Mesenchymal stem cell (in vitro differentiated cells and primary cell): ENCODE measurements around the gene MUCL3.

ENCODE experiments used
- DNase-seq: peaks from one replicate; pipeline ENCODE4 v3.0.0-alpha.2; 2013
- H2AFZ ChIP-seq: one replicate; pipeline ENCODE4 v1.6.1; 2013; ENCODE audit warnings: low read depth, mild to moderate bottlenecking, control low read depth, inconsistent platforms, low read length, moderate library complexity
- H2AK5ac ChIP-seq: 2 replicates; pipeline ENCODE4 v1.6.1; 2013; ENCODE audit warnings: low read length, moderate library complexity, mild to moderate bottlenecking, inconsistent platforms; ENCODE audit not compliant: severe bottlenecking
- H2BK120ac ChIP-seq: one replicate; pipeline ENCODE4 v1.6.1; 2013; ENCODE audit warnings: low read depth, mild to moderate bottlenecking, inconsistent platforms, low read length, moderate library complexity
- H2BK12ac ChIP-seq, 2 experiments: one replicate each; pipeline ENCODE4 v1.6.1; 2013; ENCODE audit warnings: inconsistent platforms in 2 of 2, low read length in 2 of 2, mild to moderate bottlenecking in 2 of 2, moderate library complexity in 2 of 2, control low read depth in 1 of 2
- H2BK15ac ChIP-seq: one replicate; pipeline ENCODE4 v1.6.1; 2013; ENCODE audit warnings: mild to moderate bottlenecking, low read depth, inconsistent platforms; ENCODE audit not compliant: poor library complexity, severe bottlenecking
- H2BK5ac ChIP-seq: 2 replicates; pipeline ENCODE4 v1.6.1; 2013; ENCODE audit warnings: low read depth, mild to moderate bottlenecking, low read length, control low read depth, inconsistent platforms; ENCODE audit not compliant: poor library complexity, severe bottlenecking
- H3K14ac ChIP-seq, 2 experiments: one replicate each; pipeline ENCODE4 v1.6.1; 2013; ENCODE audit warnings: inconsistent platforms in 2 of 2, low read length in 2 of 2, control low read depth in 1 of 2, mild to moderate bottlenecking in 1 of 2, moderate library complexity in 1 of 2
- H3K18ac ChIP-seq, 2 experiments: one replicate each; pipeline ENCODE4 v1.6.1; 2013; ENCODE audit warnings: inconsistent platforms in 2 of 2, low read length in 2 of 2, control low read depth in 1 of 2, low read depth in 1 of 2, mild to moderate bottlenecking in 1 of 2
- H3K23ac ChIP-seq, 2 experiments: one replicate each; pipeline ENCODE4 v1.6.1; 2013; ENCODE audit warnings: inconsistent platforms in 2 of 2, low read length in 2 of 2, mild to moderate bottlenecking in 2 of 2, moderate library complexity in 2 of 2, control low read depth in 1 of 2
- H3K27ac ChIP-seq: 2 replicates; pipeline ENCODE4 v1.5.1; 2013; ENCODE audit warnings: mild to moderate bottlenecking, moderate library complexity, low read length, control low read depth, inconsistent platforms; ENCODE audit not compliant: poor library complexity, severe bottlenecking
- H3K27me3 ChIP-seq, 2 experiments: 2 replicates each; pipeline versions ENCODE4 v1.6.1 to v1.7.0; 2013; ENCODE audit warnings: low read length in 2 of 2, mild to moderate bottlenecking in 2 of 2, moderate library complexity in 2 of 2, control low read depth in 1 of 2, inconsistent platforms in 1 of 2; ENCODE audit not compliant: control insufficient read depth in 1 of 2, insufficient read depth in 1 of 2
- H3K36me3 ChIP-seq, 2 experiments: 2 replicates each; pipeline versions ENCODE4 v1.6.1 to v1.7.0; 2013; ENCODE audit warnings: low read length in 2 of 2, control low read depth in 1 of 2, inconsistent platforms in 1 of 2, low read depth in 1 of 2, mild to moderate bottlenecking in 1 of 2; ENCODE audit not compliant: insufficient read depth in 2 of 2, control insufficient read depth in 1 of 2
- H3K4ac ChIP-seq, 2 experiments: one replicate each; pipeline ENCODE4 v1.6.1; 2013; ENCODE audit warnings: inconsistent platforms in 2 of 2, low read length in 2 of 2, mild to moderate bottlenecking in 2 of 2, moderate library complexity in 2 of 2, control low read depth in 1 of 2, low read depth in 1 of 2
- H3K4me1 ChIP-seq: 2 replicates; pipeline ENCODE4 v1.6.1; 2013; ENCODE audit warnings: low read depth, low read length, control low read depth; ENCODE audit not compliant: control insufficient read depth, insufficient read depth
- H3K4me2 ChIP-seq: 2 replicates; pipeline ENCODE4 v1.6.1; 2013; ENCODE audit warnings: low read length, mild to moderate bottlenecking, inconsistent platforms; ENCODE audit not compliant: poor library complexity, severe bottlenecking
- H3K4me3 ChIP-seq, 2 experiments: 2 replicates each; pipeline versions ENCODE4 v1.5.1 to v1.7.0; 2013; ENCODE audit warnings: low read length in 2 of 2, mild to moderate bottlenecking in 2 of 2, control low read depth in 1 of 2, low read depth in 1 of 2; ENCODE audit not compliant: insufficient read depth in 1 of 2
- H3K79me1 ChIP-seq: replicated peaks from 2 replicates; pipeline ENCODE4 v1.6.1; 2013; ENCODE audit warnings: mild to moderate bottlenecking, control low read depth, low read length, inconsistent platforms; ENCODE audit not compliant: poor library complexity, severe bottlenecking
- H3K9ac ChIP-seq: 2 replicates; pipeline ENCODE4 v1.7.0; 2013; ENCODE audit warnings: mild to moderate bottlenecking, low read length, moderate library complexity
- H3K9me3 ChIP-seq: 2 replicates; pipeline ENCODE4 v1.7.0; 2013; ENCODE audit warnings: mild to moderate bottlenecking, low read length; ENCODE audit not compliant: control insufficient read depth
- H4K8ac ChIP-seq: one replicate; pipeline ENCODE4 v1.6.1; 2013; ENCODE audit warnings: inconsistent platforms, mild to moderate bottlenecking, low read length, moderate library complexity
- H4K91ac ChIP-seq: one replicate; pipeline ENCODE4 v1.6.1; 2013; ENCODE audit warnings: mild to moderate bottlenecking, low read length, inconsistent platforms
- WGBS: methylation state at CpG from one replicate; pipeline ENCODE4 v1.1.7; 2013; ENCODE audit warnings: mixed read lengths; 5-methylcytosine and 5-hydroxymethylcytosine counted together

MUCL3 gene

DNA sequence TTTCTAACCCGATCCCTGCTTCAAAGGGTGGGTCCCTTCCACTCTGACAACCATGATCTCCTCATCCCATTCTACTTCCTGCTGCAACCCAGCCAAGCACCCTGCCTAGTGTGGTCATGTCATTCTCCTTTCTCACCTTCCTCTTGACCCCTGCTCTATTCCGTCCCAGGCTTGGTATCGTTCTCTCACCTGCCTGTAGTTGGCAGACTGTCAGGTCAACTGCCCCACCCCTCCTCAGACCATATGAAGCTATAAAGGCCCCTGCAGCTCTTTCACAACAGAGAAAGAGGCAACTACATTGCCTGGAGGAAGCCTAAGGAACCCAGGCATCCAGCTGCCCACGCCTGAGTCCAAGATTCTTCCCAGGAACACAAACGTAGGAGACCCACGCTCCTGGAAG is 42.7 kb downstream of the MUCL3 start, which contains the start of gene MUC21:
MUC21 (plus strand) TSS at position 280 of the 400 bp plus-strand sequence. CDS start 241 bp downstream, outside the sequence.
- WGBS: 76% methylated on average over 6 of the region's 6 CpGs
- no peak within 1 kb of the TSS for H3K9ac ChIP-seq
- H2BK120ac ChIP-seq: no peak within 1 kb of the TSS
- H3K4ac ChIP-seq: no peak within 1 kb of the TSS
- H3K27ac ChIP-seq: no peak within 1 kb of the TSS
- H3K4me1 ChIP-seq: peaks cover 4% of the 10 kb centered on the region
- H3K4me2 ChIP-seq: no peak within 1 kb of the TSS
- H3K23ac ChIP-seq: no peak within 1 kb of the TSS
- peak within 1 kb of the TSS in 1 of 2 experiments; percentile 69 for H3K4me3 ChIP-seq
- H3K79me1 ChIP-seq: no peaks in the 10 kb centered on the region
- DNase-seq: no peak
- peaks cover 0 to 29% of the 10 kb centered on the region in 2 experiments for H3K27me3 ChIP-seq
- no peaks in the 10 kb centered on the region for H3K36me3 ChIP-seq
- H3K9me3 ChIP-seq: no peaks in the 10 kb centered on the region
- no peak within 1 kb of the TSS for H2AK5ac ChIP-seq
- no peak within 1 kb of the TSS for H2BK5ac ChIP-seq
- H4K91ac ChIP-seq: no peak within 1 kb of the TSS
- no peak within 1 kb of the TSS for H2BK15ac ChIP-seq
- no peak within 1 kb of the TSS for H3K18ac ChIP-seq
- H4K8ac ChIP-seq: no peak within 1 kb of the TSS
- H2BK12ac ChIP-seq: no peak within 1 kb of the TSS
- H2AFZ ChIP-seq: no peak within 1 kb of the TSS
- no peak within 1 kb of the TSS for H3K14ac ChIP-seq

DNA sequence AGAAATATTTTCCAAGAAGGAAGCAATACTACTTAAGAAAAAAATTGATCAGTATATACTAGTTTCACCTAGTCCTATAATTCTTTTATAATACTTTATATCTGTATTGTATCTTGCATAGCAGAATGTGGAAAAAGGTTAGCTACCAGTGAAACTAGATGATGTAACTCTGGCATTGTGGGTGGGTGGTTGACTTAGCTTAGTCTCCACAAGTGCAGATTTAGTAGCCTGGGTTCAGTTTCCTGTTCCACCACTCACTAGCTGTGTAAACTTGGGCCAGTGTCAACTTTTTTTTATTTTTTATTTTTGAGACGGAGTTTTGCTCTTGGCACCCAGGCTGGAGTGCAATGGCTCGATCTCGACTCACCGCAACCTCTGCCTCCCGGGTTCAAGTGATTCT is 44.7 kb downstream of the MUCL3 start:
- Histone ChIP-seq H3K79me1 (no peaks in the 10 kb centered on the region), H2BK120ac (no peak overlapping the region), H3K23ac (no peak overlapping the region), H2AK5ac (no peak overlapping the region), H2BK12ac (no peak overlapping the region), H3K27me3 (peaks cover 0 to 29% of the 10 kb centered on the region in 2 experiments), H2BK5ac (no peak overlapping the region), H2AFZ (no peak overlapping the region), H3K4ac (no peak overlapping the region), H3K18ac (no peak overlapping the region), H3K4me3 (no peak overlapping the region), H4K8ac (no peak overlapping the region), H3K36me3 (no peaks in the 10 kb centered on the region), H4K91ac (no peak overlapping the region), H3K4me1 (peaks cover 4% of the 10 kb centered on the region), H3K9me3 (no peaks in the 10 kb centered on the region), H3K14ac (no peak overlapping the region), H3K27ac (no peak overlapping the region), H3K9ac (no peak overlapping the region), H2BK15ac (no peak overlapping the region), H3K4me2 (no peak overlapping the region)
- 92% methylated on average over 5 of the region's 5 CpGs for WGBS
- DNase-seq: no peak

DNA sequence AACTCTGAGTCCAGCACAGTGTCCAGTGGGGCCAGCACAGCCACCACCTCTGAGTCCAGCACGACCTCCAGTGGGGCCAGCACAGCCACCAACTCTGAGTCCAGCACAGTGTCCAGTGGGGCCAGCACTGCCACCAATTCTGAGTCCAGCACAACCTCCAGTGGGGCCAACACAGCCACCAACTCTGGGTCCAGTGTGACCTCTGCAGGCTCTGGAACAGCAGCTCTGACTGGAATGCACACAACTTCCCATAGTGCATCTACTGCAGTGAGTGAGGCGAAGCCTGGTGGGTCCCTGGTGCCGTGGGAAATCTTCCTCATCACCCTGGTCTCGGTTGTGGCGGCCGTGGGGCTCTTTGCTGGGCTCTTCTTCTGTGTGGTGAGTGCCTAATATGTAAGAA is 46.5 kb downstream of the MUCL3 start:
- H2BK5ac ChIP-seq: no peak overlapping the region
- H2BK12ac ChIP-seq: no peak overlapping the region
- H2AK5ac ChIP-seq: no peak overlapping the region
- H3K79me1 ChIP-seq: no peaks in the 10 kb centered on the region
- no peaks in the 10 kb centered on the region for H3K9me3 ChIP-seq
- H4K91ac ChIP-seq: no peak overlapping the region
- H3K36me3 ChIP-seq: no peaks in the 10 kb centered on the region
- H3K18ac ChIP-seq: no peak overlapping the region
- no peak overlapping the region for H2BK15ac ChIP-seq
- no peak overlapping the region for H3K14ac ChIP-seq
- no peak overlapping the region for H3K4ac ChIP-seq
- H2AFZ ChIP-seq: no peak overlapping the region
- H4K8ac ChIP-seq: no peak overlapping the region
- no peak overlapping the region for H3K4me3 ChIP-seq
- H3K4me2 ChIP-seq: no peak overlapping the region
- H3K9ac ChIP-seq: no peak overlapping the region
- no peak overlapping the region for H3K27ac ChIP-seq
- no peak for DNase-seq
- H3K23ac ChIP-seq: no peak overlapping the region
- H3K27me3 ChIP-seq: peaks cover 0 to 29% of the 10 kb centered on the region in 2 experiments
- no peak overlapping the region for H2BK120ac ChIP-seq
- WGBS: 82% methylated on average over 6 of the region's 6 CpGs
- H3K4me1 ChIP-seq: no peaks in the 10 kb centered on the region

DNA sequence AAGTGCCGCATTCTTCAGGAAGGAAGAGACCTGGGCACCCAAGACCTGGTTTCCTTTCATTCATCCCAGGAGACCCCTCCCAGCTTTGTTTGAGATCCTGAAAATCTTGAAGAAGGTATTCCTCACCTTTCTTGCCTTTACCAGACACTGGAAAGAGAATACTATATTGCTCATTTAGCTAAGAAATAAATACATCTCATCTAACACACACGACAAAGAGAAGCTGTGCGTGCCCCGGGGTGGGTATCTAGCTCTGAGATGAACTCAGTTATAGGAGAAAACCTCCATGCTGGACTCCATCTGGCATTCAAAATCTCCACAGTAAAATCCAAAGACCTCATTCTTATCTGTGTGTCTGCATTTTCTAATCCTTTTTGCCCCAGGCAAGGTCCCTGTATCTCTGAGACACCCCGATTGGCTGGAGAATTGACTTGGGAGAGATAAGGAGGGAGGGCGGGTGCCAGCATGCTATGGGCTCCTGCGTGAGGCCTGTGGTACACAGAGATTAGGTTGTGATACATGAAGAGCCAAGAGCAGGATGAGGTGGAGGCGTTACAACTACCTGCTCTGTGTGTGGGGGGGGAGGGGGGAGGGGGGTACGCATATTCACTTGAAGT is 47.5 kb downstream of the MUCL3 start:
- Histone ChIP-seq H3K36me3 (no peaks in the 10 kb centered on the region), H3K4me1 (no peaks in the 10 kb centered on the region), H3K9me3 (no peaks in the 10 kb centered on the region), H3K18ac (no peak overlapping the region), H2AK5ac (no peak overlapping the region), H2BK12ac (no peak overlapping the region), H3K79me1 (no peaks in the 10 kb centered on the region), H3K27me3 (peaks cover 0 to 24% of the 10 kb centered on the region in 2 experiments), H3K14ac (no peak overlapping the region), H3K4ac (no peak overlapping the region), H3K9ac (no peak overlapping the region), H2BK120ac (no peak overlapping the region), H2BK5ac (no peak overlapping the region), H3K4me3 (no peak overlapping the region), H3K27ac (no peak overlapping the region), H3K23ac (no peak overlapping the region), H4K91ac (no peak overlapping the region), H2BK15ac (no peak overlapping the region), H3K4me2 (no peak overlapping the region), H2AFZ (no peak overlapping the region), H4K8ac (no peak overlapping the region)
- DNase-seq: no peak
- 91% methylated on average over 9 of the region's 9 CpGs for WGBS
